GM19452 (cell line): ENCODE data around the gene ODAD3.
"Not testable (repeated sequence)": the region's sequence is repeated elsewhere in the genome, so short reads cannot be mapped to it uniquely, and the experiment has no call there.

Source experiments
- ATAC-seq: cut with Tn5 transposase; IDR thresholded peaks from one replicate; pipeline ENCODE4 v1.9.1; 2021; ENCODE audit not compliant: unreplicated experiment

The ODAD3 gene

DNA sequence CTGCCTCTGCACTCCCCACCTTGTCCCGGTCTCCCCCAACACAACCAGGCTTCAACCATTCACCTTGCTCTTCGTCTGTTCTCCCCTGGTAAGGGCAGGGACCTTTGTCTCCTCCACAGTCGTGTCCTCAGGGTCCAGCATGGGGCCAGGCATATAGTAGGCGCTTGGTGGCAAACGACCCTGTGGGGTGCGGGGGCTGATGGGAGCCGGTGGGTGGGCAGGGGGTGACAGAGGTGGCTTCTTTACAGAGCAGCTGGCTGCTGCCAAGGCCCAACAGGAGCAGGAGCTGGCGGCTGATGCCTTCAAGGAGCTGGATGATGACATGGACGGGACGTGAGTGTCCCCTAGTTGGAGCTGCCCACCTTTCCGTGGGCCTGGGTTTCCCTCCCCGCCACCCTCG, 10.2 kb upstream of the ODAD3 start:
- ATAC-seq: no peak

DNA sequence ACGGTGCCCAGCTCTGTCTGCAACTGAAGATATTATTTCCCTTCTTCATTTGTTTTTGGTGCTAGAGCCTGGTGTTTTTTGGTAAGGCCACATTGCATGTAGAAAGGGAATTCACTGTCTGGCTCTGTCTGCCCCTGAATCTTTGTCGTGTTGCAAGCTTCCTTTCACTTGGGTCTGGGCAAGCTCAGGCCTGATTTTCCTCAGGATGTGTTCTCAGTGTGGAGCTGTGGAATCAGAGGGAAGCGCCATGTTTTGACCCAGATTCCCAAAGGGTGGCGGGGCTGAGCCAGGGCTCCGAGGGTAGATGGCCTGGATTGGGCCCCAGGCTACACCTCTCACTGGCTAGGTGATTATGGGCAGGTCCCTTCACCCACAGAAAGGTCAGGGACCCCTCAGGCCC, 9.1 kb upstream of the ODAD3 start:
- ATAC-seq: no peak

DNA sequence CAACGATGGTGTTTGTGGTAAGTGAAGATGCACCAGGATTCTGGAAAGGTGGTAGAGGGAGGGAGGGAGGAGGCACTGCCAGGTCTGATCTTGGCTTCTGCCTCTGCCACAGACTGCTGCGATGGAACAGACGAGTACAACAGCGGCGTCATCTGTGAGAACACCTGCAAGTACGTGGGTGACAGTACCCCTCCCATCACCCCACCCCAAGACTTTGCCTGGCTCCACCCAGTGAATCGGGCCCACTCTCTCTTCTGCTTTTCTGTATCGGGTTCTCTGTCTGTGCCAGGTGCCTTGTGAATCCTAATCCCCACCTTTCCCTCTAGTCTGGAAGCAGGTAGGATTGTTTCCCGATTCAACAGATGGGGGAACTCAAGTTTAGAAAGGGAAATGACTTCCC, 3.0 kb upstream of the ODAD3 start:
- ATAC-seq: no peak

DNA sequence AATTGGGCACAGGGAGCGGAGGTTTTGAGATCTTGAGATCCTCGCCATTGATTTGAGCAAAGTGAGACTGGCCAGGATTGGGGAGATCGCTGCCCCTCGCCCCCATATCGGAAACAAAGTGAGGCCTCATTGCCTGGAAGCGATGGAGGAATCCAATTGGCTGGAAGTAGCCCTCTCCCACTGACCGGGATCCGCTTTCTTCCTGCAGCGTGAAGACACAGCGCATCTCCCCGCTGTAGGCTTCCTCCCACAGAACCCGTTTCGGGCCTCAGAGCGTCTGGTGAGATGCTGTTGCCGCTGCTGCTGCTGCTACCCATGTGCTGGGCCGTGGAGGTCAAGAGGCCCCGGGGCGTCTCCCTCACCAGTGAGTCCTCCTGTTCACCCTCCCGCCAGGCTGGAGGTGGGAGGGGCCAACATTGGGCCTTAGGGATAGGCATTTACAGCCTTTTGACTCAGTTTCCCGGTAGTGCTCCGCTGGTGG, 952 bp upstream of the ODAD3 start:
- peak; percentile 2 for ATAC-seq

DNA sequence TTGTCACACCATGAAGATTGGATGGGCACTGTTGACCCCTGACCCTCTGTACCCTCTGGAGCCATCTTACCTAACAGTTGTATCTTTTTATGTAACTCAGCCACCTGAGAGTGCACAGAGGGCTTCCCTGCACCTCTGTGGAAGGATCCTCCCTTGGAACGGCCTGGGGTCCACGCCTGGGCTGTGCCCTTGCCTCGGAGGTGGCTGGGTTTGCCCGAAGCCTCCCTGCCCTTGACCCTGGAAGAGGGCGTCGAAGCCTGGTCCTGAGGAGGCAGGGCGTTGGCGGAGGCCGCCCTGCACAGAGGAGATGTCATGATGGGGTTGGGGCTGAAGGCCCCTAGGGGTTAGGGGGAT, 241 bp downstream of the ODAD3 start:
- ATAC-seq: peak; percentile 11

DNA sequence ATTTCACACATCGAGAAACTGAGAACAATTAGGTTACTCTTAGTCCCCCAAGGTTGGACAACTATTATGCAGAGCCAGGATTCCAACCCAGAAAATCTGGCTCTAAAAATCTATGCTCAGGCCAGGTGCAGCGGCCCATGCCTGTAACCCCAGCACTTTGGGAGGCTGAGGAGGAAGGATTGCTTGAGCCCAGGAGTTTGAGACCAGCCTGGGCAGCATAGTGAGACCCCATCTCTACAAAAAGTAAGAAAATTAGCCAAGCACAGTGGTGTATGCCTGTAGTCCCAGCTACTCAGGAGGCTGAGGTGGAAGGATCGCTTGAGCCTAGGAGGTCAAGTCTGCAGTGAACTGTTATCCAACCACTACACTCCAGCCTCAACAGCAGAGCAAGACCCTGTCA, 1.4 kb downstream of the ODAD3 start:
- ATAC-seq: not testable (repeated sequence)

DNA sequence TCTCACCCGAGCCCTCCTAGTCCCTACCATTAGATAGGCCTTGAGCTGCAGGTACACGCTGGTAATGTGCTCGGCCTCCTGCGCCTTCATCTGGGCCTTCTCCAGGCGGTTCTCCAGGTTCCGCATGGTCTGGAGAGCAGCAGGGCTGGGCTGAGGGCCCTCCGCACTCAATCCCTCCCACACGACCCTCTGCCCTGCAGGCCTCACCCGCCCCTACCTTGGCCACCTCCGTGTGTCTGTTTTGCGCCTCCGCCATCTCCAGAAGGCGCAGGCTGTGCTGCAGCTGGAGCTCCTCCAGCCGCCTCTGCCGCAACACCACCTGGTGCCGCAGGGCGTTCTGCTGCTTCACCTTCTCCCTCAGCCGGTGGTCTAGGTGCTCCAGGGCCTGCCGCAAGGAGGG, 8.3 kb downstream of the ODAD3 start:
- ATAC-seq: no peak

DNA sequence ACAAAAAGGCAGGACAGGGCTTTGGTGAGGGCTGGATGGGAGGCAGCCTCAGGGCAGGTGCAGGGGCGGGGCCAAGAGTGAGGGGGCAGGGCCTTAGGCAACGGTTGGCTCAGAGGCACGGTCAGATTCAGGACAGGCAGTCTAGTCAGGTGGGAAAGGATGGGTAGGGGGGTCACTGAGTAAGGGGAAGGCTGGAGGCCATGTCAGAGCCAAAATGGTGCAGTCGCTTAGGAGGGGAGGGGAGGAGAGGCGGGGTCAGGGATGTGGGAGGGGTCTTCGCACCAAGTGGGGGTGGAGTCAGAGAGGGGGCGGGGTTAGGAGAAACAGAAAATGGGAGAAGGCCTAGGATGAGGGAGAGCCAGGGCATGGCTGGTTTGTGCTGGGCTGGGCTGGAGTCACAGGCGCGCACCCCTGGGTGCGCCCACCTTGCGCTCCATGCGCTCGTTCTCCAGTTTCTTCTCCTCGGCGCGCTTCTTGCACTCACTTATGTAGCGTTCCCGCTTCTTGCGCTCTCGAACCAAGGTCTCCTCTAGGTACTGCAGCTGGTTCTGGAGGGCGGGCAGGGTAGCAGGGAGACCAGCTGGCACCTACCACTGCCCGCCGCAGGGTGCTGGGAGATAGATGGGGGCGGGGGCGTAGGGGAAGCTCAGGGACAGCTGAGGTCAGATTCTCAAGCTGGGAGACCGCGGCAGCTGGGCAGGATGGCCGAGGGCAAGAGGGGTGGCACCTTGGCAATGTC, 9.0 kb downstream of the ODAD3 start:
- no peak for ATAC-seq

DNA sequence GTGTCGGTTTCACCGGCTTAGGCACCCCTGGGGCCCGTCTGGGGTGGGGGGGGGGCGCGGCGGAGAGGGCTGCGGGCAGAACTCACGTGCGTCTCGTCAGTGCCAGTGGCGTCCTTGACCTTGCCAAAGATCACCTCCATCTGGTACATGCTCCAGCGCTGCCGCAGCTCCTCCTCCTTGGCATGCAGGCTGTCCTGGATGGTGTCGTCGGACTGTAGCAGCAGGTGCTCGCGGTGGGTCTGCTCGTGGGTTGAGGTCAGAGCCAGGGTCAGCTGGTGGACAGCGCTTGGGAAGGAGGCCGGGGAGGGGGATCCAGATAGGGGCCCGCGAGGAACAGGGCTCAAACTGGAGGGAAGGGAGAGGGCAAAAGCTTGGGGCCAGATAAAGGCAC, 11.1 kb downstream of the ODAD3 start:
- ATAC-seq: no peak

DNA sequence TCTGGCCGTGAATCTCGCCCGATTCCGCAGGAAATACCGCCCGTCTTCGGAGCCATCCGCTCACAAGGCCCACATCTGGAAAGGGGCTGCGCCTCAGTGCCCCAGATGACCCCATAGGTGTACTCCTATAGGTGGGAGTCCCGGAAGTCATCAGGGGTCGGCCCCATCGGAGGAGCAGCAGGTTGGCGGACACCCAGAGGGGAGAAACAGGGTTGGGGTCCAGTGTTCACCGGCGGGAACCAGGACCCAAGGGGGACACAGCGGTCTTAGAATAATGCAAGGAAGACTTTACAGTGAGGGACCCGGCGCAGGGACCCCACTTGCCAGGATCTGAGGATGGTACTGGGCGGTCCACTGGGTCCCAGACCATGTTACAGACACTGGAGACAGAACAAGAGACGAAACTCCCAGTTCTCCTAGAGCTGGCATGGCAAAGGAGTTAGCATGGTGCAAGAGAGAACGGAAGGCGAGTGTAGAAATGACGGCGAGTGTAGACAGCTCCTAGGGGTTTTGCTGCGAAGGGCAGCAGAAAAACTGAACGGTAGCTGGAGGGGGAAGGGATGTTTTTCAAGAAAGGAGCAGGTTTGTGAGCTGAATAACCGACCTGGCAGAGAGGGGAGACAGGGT, 11.6 kb downstream of the ODAD3 start:
- ATAC-seq: no peak

DNA sequence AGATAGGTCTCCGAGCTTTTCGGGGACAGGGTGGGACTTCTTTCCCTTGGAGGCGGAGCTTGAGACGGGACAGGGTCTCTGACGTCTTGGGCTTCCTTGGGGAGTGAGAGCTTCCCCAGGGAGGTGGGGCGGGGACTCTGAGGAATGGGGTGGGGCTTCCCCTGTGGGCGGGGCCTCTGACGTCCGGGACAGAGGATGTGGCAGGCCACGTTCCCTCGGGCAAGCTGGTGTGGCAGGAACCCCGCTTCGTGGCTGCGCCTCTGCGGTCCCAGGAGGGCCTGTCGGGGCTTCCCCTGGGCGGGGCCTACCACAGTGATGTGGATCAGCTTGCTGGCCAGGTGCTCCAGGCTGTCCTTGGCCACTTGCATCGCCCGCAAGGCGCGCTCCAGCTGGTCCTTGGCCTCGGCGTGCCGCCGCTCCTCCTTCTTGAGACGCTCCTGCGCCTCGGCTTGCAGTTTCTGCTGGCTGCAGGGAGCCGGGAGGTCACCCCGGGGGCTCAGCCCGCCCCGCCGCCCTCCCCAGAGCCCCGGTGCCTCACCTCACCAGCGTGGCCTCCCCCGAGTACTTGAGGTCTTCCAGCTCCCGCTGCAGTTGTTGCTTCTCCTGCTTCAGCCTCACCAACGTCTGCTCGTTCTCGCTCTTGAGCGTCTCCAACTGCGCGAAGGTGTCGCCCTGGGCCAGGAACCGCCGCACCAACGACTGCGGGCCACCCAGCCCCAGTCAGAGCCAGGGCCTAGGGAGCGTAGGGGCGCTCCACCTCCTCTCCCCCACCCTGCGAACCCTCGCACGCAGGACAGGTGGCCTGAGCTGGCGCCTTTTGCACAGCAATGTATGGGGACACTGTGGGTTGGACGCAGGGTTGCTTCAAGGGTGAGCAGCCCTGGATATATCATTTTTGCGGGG, 12.5 kb downstream of the ODAD3 start:
- ATAC-seq: peak; percentile 64

DNA sequence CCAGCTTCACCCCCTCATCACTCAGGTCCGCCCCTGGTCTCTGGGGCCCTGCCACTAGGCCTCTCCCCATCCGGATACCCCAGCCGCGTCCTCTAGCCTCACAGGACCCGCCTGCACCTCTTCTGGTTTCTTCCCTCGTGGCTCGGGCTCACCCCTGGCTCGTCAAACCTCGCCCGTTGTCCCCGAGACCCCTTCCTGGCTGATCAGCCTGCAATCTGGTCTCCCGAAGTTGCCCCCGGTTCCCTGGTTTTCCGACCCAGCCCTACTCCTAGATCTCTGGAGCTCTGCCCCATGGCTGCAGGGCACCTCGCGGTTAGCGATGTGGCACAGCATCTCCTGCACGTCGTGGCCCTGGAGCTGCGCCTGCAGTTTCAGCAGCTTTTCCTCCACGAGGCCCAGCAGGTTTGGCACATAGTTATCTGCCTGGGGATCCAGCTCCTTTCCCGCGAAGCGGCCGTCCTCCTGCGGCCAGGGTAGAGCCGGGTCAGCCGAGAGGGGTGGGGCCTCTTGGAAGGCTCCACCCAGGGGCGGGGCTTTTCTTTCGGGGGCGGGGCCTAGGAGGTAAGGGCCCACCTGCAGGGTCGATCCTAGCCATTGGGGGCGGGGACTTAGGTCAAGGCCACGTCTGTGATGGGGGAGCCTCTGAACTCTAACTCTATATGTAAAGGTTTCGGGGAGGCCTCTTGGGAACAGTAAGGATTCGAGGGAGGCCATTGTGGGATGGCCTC, 13.4 kb downstream of the ODAD3 start:
- ATAC-seq: peak; percentile 23

DNA sequence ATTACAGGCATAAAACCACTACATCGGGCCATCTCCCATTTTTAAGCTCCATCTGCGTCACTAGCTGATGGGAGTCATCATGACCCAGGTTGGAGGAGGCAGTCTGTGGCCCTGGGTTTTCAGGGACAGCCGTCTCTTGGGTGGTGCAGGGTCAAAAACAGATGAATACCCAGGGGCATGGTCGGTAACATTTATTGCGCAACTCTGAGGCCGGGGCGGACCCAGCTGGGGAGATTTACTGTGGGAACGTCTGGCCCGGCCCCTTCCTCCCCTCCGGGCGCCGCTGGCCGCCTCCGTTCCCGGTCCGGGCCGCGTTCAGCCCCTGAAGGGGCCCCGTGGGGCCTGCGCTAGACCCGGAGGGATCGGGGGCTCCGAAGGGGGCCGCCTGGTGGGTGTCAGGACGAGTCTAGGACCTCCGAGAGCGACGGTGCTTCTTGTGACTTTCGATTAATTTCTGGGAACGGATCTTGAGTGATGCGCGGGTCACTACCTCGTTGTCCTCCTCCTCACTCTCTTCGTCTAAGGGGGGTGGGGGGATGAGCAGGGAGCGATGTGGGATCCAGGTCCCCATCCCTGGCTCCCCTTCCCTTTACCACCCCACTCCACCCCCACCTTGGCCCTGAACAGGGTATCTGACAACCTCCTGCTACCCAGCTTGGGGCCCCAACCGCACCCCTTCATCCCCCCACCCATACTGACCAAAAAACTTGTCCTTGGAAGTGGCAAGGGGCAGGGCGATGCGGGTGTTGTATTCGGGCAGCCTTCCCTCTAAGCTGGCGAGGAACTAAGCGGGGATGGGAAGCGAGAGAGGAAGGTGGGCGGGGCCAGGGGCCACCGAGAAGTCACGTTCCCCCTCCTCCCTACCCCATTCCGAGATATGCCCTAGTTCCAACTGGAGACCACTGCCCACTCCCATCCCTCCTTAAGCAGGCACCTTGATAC, 14.2 kb downstream of the ODAD3 start:
- no peak for ATAC-seq

DNA sequence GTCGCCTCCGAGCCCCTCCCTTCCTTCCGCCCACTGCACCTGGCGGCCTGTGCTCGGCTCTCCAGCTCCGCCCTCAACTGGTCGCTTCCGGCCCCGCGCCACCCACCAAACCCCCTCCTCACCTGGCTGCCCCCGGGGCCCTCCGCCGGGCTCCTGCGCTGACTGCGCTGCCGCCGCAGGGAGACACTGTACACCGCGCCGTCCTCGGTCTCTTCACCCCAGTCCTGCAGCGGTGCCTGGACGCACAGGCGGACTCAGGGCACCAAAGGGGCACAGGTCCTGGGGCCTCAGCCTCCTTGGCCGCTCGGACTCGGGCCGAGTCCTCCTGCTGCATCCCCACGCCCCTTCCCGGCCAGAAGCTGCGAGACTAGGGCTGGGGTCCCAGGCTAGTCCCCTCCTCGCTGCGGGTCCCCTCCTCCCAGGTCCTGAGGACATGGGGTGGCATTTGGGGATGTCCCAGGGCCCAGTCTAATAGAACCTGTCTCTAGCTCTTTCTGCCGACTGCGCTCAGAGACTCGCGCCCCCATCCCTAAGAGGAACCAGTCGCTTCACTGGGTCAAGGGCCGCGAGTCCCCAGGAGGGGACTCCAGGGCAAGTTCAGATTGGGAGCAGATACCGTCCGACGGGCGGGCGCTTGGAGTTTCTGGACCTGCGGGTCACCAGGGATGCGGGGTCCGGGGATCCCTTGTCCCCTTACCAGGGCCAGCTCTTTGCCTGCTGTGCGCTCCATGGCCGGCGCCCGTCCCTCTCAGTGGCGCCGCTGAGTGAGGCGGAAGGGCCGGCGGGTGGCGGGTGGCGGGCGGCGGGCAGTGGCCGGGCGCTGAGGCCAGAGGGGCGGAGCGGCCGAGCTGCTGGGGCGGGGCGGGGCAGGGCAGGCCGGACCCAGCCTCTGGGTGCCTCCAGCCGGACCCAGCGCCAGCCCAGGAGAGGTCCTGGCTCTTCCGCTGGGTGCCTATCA, 16.1 kb downstream of the ODAD3 start, which contains the start of gene RGL3:
RGL3 (minus strand) TSS at position 766 of the 958 bp plus-strand sequence; CDS start at position 730, 36 bp downstream.
- no peak for ATAC-seq

DNA sequence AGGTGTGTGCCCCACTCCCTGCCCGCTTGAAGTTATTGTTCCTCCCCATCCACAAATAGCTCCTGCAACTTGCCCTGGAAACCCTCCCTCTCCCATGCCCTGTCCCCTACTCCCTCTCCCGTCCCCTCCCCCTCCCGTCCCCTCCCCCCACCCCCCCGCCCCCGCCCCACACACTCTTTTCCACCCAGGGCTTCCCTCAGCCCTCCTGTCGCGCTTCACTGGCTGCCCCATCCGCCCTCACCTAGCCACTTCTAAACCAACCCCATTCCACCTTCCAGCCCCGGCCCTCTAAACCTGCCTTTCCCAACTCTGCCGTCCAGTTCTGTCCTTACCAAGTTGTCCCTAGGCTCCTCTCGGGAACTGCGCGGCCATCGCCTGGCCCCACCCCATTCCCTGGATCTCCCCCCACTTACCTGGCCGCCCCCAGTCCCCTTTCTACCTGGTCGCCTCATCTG, 16.8 kb downstream of the ODAD3 start:
- ATAC-seq: no peak

DNA sequence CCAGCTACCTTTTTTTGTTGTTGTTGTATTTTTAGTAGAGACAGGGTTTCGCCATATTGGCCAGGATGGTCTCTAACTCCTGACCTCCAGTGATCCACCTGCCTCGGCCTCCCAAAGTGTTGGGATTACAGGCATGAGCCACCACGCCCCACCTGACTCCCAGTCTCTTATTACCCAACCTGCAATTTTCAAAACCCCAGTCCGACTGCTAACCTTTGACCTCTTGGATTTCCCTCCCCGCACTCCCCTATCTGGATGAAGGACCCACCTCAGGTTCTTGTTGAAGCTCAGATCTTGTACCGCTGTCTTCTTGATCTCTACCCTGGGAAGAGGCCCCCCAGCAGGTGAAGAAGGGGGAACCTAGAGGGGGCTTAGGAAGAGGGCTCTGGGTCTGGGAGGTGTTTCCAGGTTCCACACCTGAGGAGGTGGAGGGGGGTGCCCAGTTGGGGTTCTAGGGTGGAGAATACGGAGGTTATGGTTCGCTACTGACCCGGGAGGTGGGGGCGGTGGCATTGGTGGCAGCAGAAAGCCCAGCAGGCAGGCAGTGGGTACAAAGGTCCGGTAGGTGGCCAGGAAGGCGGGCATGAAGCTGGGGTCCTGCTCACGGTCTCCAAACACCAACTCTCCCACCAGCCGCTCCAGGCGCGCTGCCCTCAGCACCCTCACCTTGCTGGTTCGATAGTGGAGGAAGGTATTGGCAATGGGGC, 18.4 kb downstream of the ODAD3 start:
- ATAC-seq: no peak

DNA sequence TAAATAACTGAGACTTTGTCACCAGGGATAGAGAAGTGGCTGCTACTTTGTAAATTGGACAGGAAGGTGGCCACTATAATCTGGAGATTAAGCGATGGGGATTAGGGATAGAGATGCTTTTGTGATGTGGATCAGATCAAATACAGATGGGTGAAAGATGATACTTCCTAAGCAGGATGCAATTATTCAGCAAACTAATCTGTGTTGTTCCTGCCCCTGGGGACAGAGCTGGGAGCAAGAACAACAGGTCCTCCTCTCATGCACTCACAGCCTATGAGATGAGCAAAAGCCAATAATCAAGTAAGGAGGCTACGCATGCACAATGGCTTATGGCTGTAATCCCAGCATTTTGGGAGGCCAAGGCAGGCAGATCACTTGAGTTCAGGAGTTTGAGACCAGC, 20.4 kb downstream of the ODAD3 start:
- ATAC-seq: no peak

DNA sequence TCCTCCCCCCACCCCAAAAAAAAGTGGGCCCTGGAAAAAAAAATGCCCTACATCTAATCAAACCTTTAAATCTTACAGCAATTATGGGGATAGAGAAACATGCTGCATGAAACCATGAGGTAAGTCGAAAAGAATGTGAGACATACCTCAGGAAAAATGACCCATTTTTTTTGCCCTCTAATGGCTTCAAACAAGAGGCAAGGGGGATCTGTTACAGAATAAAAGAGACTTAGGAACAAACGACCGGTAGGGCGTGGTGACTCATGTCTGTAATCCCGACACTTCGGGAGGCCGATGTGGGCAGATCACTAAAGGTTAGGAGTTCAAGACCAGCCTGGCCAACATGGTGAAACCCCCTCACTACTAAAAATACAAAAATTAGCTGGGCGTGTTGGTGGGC, 24.2 kb downstream of the ODAD3 start:
- ATAC-seq: no peak
